ENCODE results near the gene ATP6V0E1. TPM values are rescaled to one million over a fixed set of nuclear protein-coding genes. Genes with fewer than 3 reads are reported as not detected.

Gene ATP6V0E1
- 230 to 409 TPM (median 348 TPM) in 5 replicates for total RNA-seq (2022; extraction: Qiagen RNA extraction; ENCODE audit: low read depth)

DNA sequence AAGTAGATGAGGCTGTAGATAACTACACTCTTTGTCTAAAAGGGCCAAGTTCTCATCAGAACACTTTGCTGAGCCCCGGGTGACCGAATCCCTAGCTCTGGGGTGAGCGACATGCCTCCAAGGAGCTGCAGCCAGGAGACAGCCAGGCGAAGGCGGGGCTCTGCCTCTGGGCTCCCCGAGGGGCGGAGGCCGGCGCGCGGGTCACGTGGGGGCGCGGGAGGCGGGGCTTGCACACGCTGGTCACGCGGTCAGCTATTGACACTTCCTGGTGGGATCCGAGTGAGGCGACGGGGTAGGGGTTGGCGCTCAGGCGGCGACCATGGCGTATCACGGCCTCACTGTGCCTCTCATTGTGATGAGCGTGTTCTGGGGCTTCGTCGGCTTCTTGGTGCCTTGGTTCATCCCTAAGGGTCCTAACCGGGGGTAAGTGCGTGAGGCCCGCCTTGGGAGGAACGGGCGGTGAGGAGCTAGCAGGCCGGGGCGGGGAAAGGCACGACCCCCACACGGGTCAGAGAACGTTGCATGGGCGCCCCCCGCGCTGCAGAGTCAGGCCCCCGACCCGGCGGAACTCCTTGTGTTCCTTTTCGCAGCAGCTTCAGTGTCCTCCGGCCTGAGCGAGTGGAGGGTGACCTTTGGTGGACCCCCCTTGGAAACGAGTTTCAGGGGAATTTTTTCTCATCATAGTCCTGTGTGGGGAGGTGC lies at the start of gene ATP6V0E1:
Gene ATP6V0E1, plus strand, starts transcription at position 230 of the 702 bp plus-strand sequence. Its CDS starts 90 bp downstream, at position 320.

DNA sequence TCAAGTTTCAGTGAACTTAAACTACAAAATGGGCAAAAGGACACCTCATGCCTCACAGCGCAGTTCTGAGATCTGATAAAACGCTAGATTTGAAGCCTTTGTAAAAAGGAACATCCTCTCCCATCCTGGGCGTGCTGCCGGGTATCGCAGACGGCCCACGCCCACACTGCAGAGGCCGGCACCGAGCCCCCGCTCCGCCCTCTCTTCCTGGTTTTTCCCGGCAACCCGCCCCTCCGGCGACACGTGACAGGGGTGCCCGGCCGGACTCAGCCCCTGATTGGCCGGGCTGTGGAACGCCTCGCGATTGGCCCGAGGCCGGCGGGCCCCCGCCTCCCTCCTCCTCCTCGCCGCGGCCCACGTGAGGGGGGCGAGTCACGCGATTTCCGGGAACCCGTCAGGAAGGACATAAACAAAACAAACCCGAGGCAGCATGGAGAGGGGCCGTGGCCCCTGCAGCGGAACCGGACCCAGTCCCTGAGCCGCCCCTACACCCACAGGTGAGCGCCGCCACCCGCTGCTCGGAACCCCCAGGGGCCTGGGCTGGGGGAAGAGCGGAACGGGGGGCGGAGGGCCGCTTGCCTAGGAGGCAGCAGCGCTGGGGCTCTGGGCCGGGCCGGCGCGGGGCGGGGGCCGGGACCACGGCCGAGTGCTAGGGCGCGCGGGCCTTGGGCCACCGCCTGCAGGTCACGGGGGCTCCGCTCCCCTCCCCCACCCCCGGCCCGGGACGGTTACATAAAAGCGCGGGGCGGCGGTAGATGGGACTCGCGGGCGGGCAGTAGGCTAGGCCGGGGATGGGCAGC lies 72.6 kb downstream of the ATP6V0E1 start, which contains the start of gene CREBRF:
Gene CREBRF, plus strand, starts transcription at position 370 of the 800 bp plus-strand sequence. CDS start 24,424 bp downstream, outside the sequence.

Other genes with a start within 250 kb of the ATP6V0E1 start
- gene DUSP1, start 212.6 kb upstream of the ATP6V0E1 start, total RNA-seq (2022; extraction: Qiagen RNA extraction; ENCODE audit: low read depth), result 247 to 413 TPM (median 371 TPM) in 5 replicates
- gene ERGIC1, start 149.5 kb upstream of the ATP6V0E1 start, total RNA-seq (2022; extraction: Qiagen RNA extraction; ENCODE audit: low read depth), result 247 to 318 TPM (median 297 TPM) in 5 replicates
- 119 to 125 TPM (median 121 TPM) in 5 replicates for gene RPL26L1, start 24.3 kb upstream of the ATP6V0E1 start, total RNA-seq (2022; extraction: Qiagen RNA extraction; ENCODE audit: low read depth)
- 1.5 to 3.5 TPM (median 2.2 TPM) in 5 replicates for gene CREBRF, start 72.6 kb downstream of the ATP6V0E1 start, total RNA-seq (2022; extraction: Qiagen RNA extraction; ENCODE audit: low read depth)
- 16.5 to 21.4 TPM (median 17.2 TPM) in 5 replicates for gene BNIP1, start 160.8 kb downstream of the ATP6V0E1 start, total RNA-seq (2022; extraction: Qiagen RNA extraction; ENCODE audit: low read depth)

Data from A549 treated with RU486 at 1 μM for 4 hours (cell line).